Tongue (tissue), 2 donors: ENCODE results near the gene CPSF7. TPM values are rescaled to one million over a fixed set of nuclear protein-coding genes. Genes with fewer than 3 reads are reported as not detected.
A peak's percentile ranks its signal among the peaks of the same experiment; 100 is the strongest.
"Not testable (repeated sequence)": the region's sequence is repeated elsewhere in the genome, so short reads cannot be mapped to it uniquely, and the experiment has no call there.

Experiments
- DNase-seq: peaks from one replicate; pipeline ENCODE4 v3.0.0-alpha.2; 2015
- total RNA-seq: library from RNA; depleted of rRNA; stranded (reverse); fragments of >200 nt; gene quantifications from one replicate; pipeline ENCODE4 v1.2.3, GENCODE V29; 2014

The CPSF7 gene
- total RNA-seq, 1 donor from 2014 or later: 43.8 TPM

DNA sequence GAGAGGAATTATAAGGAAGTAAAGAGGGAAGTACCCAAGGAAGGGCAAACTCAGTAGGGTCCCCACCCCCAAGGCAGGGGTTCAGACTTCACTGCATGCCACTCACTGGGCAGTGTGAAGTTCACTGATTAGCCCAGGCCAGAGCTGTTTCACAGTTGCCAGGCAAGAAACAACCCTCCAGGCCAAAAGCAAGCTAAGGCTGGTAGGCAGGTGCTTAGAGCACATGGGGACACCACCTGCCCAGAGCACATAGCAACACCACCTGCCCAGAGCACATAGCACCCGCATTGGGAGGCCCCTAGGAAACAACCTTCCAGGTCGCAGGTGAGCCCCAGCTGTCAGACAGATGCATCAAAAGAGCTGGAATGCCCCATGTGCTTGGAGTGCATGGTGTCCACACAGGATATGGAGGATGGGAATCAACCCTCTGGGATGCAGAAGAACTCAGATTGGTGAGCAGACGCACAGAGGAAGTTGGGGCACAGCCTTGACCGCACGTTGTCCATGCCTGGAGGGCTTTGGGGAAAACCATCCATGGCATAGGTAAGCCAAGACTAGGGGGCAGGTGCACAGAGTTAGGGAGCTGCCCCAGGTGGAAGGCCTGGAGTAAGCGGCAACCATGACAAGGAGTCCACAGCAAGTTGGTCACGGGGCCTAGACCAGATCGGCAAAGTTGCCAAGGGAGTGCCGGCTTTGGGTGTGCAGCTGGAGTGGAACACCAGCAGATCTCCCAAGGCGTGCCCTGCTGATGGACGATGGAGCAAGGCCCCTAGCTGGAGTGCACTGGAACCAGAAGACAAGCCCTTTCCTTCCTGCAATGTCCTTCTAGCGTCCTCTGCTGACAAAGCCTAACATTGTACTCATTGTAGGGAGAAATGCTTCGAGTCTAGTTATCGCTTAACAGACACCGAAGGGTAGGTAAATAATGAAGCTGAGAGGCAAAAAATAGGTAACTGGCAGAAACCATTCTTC lies 45.2 kb downstream of the CPSF7 start:
- DNase-seq: no peak

DNA sequence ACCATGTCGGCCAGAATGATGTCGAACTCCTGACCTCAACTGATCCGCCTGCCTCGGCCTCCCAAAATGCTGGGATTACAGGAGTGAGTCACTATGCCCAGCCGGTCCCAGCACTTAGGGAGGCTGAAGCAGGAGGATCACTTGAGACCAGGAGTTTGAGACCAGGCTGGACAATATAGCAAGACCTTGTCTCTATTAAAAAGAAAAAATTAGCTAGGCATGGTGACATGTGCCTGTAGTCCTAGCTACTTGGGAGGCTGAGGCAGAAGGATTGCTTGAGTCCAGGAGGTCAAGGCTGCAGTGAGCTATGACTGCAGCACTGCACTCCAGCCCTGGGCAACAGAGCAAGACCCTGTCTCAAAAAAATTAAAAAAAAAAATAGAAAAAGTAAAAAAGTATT lies 45.9 kb downstream of the CPSF7 start:
- not testable (repeated sequence) for DNase-seq

- DNase-seq: no peak
These were observed 48.9 kb downstream of the CPSF7 start for GRCh38 chr11:61380884-61381283.

DNA sequence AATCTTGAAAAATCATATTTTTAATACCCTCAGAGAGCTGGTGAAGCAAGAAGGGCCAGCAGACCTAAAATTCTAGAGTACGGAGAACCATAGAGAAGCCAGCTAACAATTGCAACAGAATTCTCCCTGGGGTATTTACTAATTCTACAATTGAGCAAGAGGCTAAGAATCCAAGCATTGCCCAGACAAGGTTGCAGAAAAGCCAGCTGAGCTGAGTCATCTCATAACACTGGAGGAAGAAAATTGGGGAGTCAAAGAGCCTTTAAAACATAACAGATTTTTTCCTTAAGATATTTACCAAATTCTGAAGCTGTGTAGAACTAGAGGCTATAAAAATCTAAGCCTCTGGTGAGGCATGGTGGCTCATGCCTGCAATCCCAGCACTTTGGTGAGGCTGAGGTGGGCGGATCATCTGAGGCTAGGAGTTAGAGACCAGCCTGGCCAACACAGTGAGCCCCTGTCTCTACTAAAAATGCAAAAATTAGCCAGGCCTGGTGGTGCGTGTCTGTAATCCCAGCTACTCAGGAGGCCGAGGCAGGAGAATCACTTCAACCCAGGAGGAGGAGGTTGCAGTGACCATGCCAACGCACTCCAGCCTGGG lies 51.0 kb downstream of the CPSF7 start:
- peak; percentile 51 for DNase-seq

DNA sequence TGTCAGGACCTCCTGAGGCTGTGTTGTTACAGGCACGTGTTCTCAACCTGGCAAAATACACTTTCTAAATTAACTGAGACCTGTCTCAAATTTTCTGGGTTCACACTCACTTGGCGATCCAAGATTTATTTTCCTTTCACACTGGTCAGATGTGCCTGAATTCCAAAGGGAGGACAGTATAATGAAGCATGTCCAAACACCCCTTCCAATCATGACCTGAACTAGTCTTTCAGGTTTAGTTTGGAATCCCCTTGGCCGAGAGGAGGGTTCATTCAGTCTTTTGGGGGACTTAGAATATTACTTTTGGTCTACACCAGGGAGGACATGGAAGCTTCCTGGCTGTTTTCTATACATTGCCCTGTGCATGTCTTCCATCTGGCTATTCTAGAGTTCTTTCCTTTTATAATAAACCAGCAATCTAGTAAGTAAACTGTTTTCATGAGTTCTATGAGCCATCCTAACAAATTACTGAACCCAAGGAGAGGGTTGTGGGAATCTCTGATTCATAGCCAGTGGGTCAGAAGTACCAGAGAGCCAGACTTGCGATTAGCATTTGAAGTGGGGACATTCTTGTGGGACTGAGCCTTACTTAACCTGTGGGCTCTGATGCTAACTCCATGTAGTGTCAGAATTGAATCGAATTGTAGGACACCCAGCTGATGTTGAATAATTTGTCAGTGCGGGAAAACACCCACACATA lies 52.2 kb downstream of the CPSF7 start:
- DNase-seq: no peak

DNA sequence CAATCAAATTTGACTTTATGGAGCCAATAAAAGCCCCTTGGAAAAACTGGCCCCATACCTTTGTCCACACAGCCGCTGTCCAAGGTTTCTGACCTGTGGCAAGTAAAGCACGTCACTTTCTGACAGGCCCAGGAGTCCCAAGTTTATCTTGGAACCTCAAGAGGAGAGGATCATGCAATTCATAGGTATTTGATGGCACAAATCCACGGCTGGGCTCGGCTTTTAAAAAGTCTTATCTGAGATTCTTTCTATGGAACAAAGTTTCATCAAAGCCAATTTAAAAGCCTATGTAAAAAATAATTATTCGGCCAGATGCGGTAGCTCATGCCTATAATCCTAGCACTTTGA lies 54.0 kb downstream of the CPSF7 start:
- DNase-seq: no peak

DNA sequence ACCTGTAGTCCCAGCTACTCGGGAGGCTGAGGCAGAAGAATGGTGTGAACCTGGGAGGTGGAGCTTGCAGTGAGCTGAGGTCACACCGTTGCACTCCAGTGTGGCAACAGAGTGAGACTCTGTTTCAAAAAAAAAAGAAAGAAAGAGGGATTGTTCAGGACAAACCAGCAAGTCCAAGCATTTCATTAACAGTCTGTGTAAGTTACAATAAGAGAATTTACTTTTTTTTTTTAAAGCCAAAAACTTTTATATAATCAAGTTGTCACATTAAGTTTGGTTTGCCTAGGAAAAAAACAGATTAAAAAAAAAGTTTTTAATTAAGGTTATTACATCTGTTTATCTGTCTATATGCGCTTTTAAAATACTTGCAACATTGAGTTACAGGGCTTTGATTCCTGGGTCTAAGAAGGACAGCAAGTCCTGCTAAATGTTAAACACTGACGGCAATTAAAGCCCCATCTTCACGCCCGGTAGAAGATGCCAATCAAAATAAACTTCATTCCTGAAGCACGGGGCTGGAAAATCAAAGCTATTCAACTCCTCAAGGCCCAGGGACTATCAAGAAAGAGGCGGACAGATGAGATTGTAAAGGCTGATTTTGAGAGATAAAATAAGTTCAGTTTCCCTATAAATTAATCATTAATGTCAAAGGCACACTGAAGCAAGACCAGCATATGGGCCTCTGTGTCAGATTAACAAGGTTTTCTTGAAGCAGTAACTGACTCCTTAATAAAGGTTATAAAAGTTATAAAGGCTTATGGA lies 56.9 kb downstream of the CPSF7 start:
- DNase-seq: no peak

DNA sequence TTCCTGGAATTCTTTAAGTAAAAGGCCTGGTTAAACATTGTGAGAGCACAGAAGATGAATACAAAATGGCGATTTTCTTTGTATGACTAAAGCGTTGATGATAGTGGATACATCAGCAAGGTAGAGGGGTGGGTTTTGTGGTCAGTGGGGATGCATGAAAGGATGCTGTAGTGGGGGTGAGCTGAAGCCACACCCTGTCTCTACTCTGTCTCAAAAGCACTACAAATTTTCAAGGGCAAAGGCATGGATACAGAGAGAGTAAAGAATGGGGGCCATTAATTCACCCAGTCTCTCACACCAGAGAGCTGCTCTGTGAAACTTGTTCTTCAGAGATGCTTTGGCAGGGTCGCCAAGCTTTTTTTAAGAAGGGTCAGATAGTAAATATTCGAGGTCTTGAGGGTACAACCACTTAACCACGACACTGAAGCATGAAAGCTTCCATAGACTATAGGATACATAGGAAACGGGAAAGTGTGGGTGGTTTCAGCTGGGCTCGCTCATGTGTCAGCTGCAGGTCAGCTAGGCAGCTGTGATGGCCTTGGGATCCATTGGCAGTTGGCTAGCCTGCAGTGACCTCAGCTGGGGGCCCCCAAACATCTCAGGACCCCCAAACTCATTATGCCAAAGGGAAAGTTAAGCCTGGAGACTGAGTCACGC lies 59.3 kb downstream of the CPSF7 start:
- no peak for DNase-seq

DNA sequence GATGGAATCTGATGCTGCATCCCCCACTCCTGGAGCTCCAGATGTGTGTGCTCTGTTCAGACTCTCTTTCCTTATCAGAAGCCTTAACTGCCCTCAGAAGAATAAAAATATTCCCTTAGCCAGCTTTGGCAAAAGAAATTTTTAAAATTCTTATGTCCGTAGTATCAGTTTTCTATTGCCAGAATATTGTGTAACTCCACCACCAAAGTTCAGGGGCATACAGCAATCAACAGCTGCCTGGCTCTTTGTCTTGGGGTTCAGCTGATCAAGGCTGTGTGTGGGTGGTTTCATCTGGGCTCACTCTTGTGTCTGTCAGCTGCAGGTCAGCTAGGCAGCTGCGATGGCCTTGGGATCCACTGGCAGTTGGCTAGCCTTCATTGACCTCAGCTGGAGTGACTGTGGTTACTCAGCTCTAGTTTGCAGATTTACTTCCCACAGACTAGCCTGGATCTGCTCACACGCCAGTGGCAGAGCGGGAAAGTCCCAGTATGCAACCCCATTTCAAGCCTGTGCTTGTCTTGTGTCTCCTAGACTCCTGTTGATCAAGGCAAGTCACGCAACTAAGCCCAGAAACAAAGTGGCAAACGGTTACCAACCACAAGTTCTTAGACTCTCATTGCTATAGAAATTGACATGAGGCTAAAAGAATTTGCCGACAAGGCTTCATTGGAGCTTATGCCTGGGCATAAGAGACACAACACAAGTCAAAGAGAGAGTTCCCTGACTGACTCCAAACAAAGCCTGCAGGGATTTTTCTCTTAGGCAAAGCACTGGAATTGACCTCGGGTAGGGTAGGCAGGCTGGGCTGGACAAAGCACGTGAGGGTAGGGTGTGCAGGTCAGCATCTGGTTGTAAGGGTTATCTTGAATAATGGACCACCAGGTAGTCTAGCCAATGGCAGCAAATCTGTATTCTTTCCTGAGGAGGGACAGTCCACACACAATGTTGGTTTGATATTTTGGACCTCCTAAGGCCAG lies 60.1 kb downstream of the CPSF7 start:
- peak; percentile 64 for DNase-seq

- DNase-seq: no peak
These were observed 61.1 kb downstream of the CPSF7 start for GRCh38 chr11:61368646-61369045.

DNA sequence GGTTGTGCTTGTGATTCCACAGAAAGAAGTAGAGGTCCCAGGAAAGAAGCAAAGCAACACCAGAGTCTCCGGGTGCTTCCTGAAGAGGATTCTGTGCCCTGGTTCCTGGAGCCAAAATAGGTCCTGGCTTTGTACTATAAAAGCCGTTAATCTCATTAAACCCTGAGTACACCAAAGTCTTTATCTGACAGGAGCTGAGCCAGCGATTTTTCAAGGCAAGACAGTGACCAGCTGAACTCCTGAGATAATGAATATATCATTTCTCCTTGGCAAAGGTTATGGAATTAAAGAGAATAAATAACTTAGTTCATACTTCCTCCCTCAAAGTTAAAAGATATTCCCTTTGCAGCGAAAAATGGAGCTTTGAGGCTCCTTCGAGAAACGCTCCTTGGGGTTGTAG lies 62.4 kb downstream of the CPSF7 start:
- DNase-seq: no peak

GRCh38 chr11:61364012-61364675 lies 65.6 kb downstream of the CPSF7 start:
- no peak for DNase-seq

- no peak for DNase-seq
These were observed 67.3 kb downstream of the CPSF7 start for GRCh38 chr11:61362542-61362875.

GRCh38 chr11:61361741-61362541 lies 67.8 kb downstream of the CPSF7 start, which contains the start of the genes CYB561A3 and TMEM138:
Gene CYB561A3, minus strand, starts transcription at chr11:61361882. Its CDS starts 5,169 bp downstream, at chr11:61356713.
Gene TMEM138, plus strand, starts transcription at chr11:61362374. Its CDS starts 2,017 bp downstream, at chr11:61364391.
- DNase-seq: peak; percentile 96

DNA sequence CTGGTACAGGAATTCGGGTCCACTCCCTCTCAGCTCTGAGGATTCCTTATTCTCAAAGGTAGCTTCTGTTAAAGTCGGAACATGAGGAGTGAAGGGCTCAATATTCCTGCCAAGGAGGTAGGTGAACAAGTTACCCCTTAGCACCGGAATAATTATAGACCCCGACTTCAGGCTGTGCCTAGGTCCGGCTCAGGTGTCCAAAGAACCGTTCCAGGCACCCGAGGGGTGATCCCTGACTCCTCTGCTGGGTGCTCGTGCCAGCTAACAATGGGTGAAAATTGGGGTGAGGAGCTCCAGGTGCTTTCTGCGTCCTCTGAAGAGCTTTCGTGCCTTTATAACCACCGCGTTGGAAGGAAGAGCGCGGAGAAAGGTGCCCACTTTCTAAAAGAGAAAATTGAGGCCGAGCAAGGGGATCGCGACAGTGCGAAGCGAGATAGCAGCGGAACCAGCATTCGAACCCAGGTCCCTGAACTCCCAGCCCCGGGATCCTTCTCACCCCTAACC lies 68.5 kb downstream of the CPSF7 start:
- no peak for DNase-seq

GRCh38 chr11:61359516-61359915 lies 70.3 kb downstream of the CPSF7 start:
- no peak for DNase-seq

DNA sequence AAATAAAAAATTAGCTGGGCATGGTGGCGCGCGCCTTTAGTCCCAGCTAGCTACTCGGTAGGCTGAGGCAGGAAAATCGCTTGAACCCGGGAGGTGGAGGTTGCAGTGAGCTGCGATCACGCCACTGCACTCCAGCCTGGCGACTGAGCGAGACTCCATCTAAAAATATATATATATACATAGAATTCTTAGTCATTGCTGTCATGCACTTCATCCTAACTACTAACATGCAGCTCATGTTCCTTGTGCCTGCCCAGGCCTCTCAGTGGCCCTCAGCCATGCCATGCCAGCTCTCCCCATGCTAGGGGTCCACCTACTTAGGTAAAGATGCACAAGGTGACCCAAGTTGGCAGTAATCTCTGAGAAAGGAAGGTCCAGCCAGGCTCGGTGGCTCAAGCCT lies 71.2 kb downstream of the CPSF7 start:
- no peak for DNase-seq

- no peak for DNase-seq
These were observed 71.9 kb downstream of the CPSF7 start for GRCh38 chr11:61357894-61358239.
